Stimulated activated CD4-positive, alpha-beta T cell treated with anti-CD3 and anti-CD28 coated beads, Interleukin-4, amount 100 ng/mL, for 24 hours (primary cell): ENCODE data around the gene TAL1.

Experiments used
- DNase-seq: peaks from one replicate; pipeline ENCODE4 v3.0.0-alpha.2; 2020

TAL1 gene

GRCh38 chr1:47186267-47187185 lies 45.5 kb downstream of the TAL1 start:
- DNase-seq = no peak

- DNase-seq = no peak
Observed at GRCh38 chr1:47184822-47185677, 47.0 kb downstream of the TAL1 start.

GRCh38 chr1:47184090-47184821 lies 47.8 kb downstream of the TAL1 start:
- DNase-seq = no peak

GRCh38 chr1:47183308-47184089 lies 48.5 kb downstream of the TAL1 start:
- DNase-seq = no peak

GRCh38 chr1:47182676-47183235 lies 49.3 kb downstream of the TAL1 start:
- no peak for DNase-seq

- no peak for DNase-seq
Observed at GRCh38 chr1:47181955-47182675, 49.9 kb downstream of the TAL1 start.

GRCh38 chr1:47181095-47181954 lies 50.7 kb downstream of the TAL1 start:
- no peak for DNase-seq

- DNase-seq = no peak
Observed at GRCh38 chr1:47180603-47181094, 51.4 kb downstream of the TAL1 start.

- no peak for DNase-seq
Observed at GRCh38 chr1:47179988-47180563, 51.9 kb downstream of the TAL1 start.

- peak; percentile 77 for DNase-seq
Observed at GRCh38 chr1:47179017-47179987, 52.7 kb downstream of the TAL1 start.

GRCh38 chr1:47178654-47179016 lies 53.4 kb downstream of the TAL1 start:
- DNase-seq = no peak

- no peak for DNase-seq
Observed at GRCh38 chr1:47178020-47178419, 54.0 kb downstream of the TAL1 start.

- peak; percentile 49 for DNase-seq
Observed at GRCh38 chr1:47175227-47175934, 56.6 kb downstream of the TAL1 start.

- no peak for DNase-seq
Observed at GRCh38 chr1:47174656-47175020, 57.4 kb downstream of the TAL1 start.

- no peak for DNase-seq
Observed at GRCh38 chr1:47172782-47173181, 59.2 kb downstream of the TAL1 start.
